Measurements from ENCODE around the gene TANGO6.

TANGO6 gene

GRCh38 chr16:68972720-68973119, 129.4 kb downstream of the TANGO6 start:
- Histone ChIP-seq H3F3A (ENCODE audit: control insufficient read depth, insufficient read depth) (no peaks in the 10 kb centered on the region), H3K9me2 (replicated peaks; ENCODE audit: control insufficient read depth, low read length) (no peaks in the 10 kb centered on the region), H4K20me1 (ENCODE audit: control insufficient read depth, insufficient read depth, low read depth, low read length) (no peaks in the 10 kb centered on the region), H3K79me2 (ENCODE audit: control insufficient read depth, low read length) (no peaks in the 10 kb centered on the region), H3K4me2 (ENCODE audit: low read length) (no peak overlapping the region), H3K9me3 (ENCODE audit: control insufficient read depth, insufficient read depth, low read length) (no peaks in the 10 kb centered on the region), H3K36me3 (ENCODE audit: control insufficient read depth, low read length) (peaks cover 4% of the 10 kb centered on the region; the same call in 1 of the 2 replicates), H3K4me1 (ENCODE audit: control insufficient read depth, low read length) (no peaks in the 10 kb centered on the region), H3K27me3 (ENCODE audit: control insufficient read depth, low read length) (no peaks in the 10 kb centered on the region), H3K27ac (ENCODE audit: low read depth, low read length) (no peak overlapping the region), H3K4me3 (ENCODE audit: low read length) (no peak overlapping the region)
- TF ChIP-seq CTCF (IDR thresholded peaks at IDR 0.05; ENCODE audit: low read depth, low read length, poor library complexity, severe bottlenecking) = no peak
- TF ChIP-seq EZH2phosphoT487 (IDR thresholded peaks at IDR 0.05; ENCODE audit: borderline replicate concordance, low read length) = no peak

- H3K9me3 ChIP-seq (ENCODE audit: control insufficient read depth, insufficient read depth, low read length) = no peaks in the 10 kb centered on the region
- no peaks in the 10 kb centered on the region for H3K4me1 ChIP-seq (ENCODE audit: control insufficient read depth, low read length)
- H3K27ac ChIP-seq (ENCODE audit: low read depth, low read length) = no peak overlapping the region
- no peaks in the 10 kb centered on the region for H3F3A ChIP-seq (ENCODE audit: control insufficient read depth, insufficient read depth)
- no peaks in the 10 kb centered on the region for H3K79me2 ChIP-seq (ENCODE audit: control insufficient read depth, low read length)
- H4K20me1 ChIP-seq (ENCODE audit: control insufficient read depth, insufficient read depth, low read depth, low read length) = no peaks in the 10 kb centered on the region
- no peak for TF ChIP-seq CTCF (IDR thresholded peaks at IDR 0.05; ENCODE audit: low read depth, low read length, poor library complexity, severe bottlenecking)
- TF ChIP-seq EZH2phosphoT487 (IDR thresholded peaks at IDR 0.05; ENCODE audit: borderline replicate concordance, low read length) = no peak
- no peaks in the 10 kb centered on the region for H3K9me2 ChIP-seq (replicated peaks; ENCODE audit: control insufficient read depth, low read length)
- no peaks in the 10 kb centered on the region for H3K27me3 ChIP-seq (ENCODE audit: control insufficient read depth, low read length)
- H3K4me3 ChIP-seq (ENCODE audit: low read length) = no peak overlapping the region
- no peak overlapping the region for H3K4me2 ChIP-seq (ENCODE audit: low read length)
- H3K36me3 ChIP-seq (ENCODE audit: control insufficient read depth, low read length) = peaks cover 4% of the 10 kb centered on the region; the same call in 1 of the 2 replicates
These were observed 130.3 kb downstream of the TANGO6 start for GRCh38 chr16:68973611-68974120.

GRCh38 chr16:68978303-68978954, 135.1 kb downstream of the TANGO6 start:
- Histone ChIP-seq H4K20me1 (ENCODE audit: control insufficient read depth, insufficient read depth, low read depth, low read length) (no peaks in the 10 kb centered on the region), H3K79me2 (ENCODE audit: control insufficient read depth, low read length) (no peaks in the 10 kb centered on the region), H3K4me1 (ENCODE audit: control insufficient read depth, low read length) (no peaks in the 10 kb centered on the region), H3K4me3 (ENCODE audit: low read length) (no peak overlapping the region), H3K27me3 (ENCODE audit: control insufficient read depth, low read length) (no peaks in the 10 kb centered on the region), H3F3A (ENCODE audit: control insufficient read depth, insufficient read depth) (no peaks in the 10 kb centered on the region), H3K9me3 (ENCODE audit: control insufficient read depth, insufficient read depth, low read length) (no peaks in the 10 kb centered on the region), H3K27ac (ENCODE audit: low read depth, low read length) (no peak overlapping the region), H3K4me2 (ENCODE audit: low read length) (no peak overlapping the region), H3K36me3 (ENCODE audit: control insufficient read depth, low read length) (peaks cover 4% of the 10 kb centered on the region; the same call in 1 of the 2 replicates), H3K9me2 (replicated peaks; ENCODE audit: control insufficient read depth, low read length) (no peaks in the 10 kb centered on the region)
- TF ChIP-seq CTCF (IDR thresholded peaks at IDR 0.05; ENCODE audit: low read depth, low read length, poor library complexity, severe bottlenecking) (no peak), EZH2phosphoT487 (IDR thresholded peaks at IDR 0.05; ENCODE audit: borderline replicate concordance, low read length) (no peak)

All from DOHH2 (cell line).